Activated effector memory CD4-positive, alpha-beta T cell treated with anti-CD3 and anti-CD28 coated beads, Interleukin-2, amount 50 U/mL, for 16 hours (primary cell): Measurements from ENCODE around the gene NEK5.

Experiments
- DNase-seq: peaks from one replicate; pipeline ENCODE4 v3.0.0-alpha.2; 2020

NEK5 gene

GRCh38 chr13:52009946-52010345 is 118.9 kb downstream of the NEK5 start:
- DNase-seq, result no peak

GRCh38 chr13:52006523-52007245 is 122.2 kb downstream of the NEK5 start:
- no peak for DNase-seq

- DNase-seq, result no peak
These were observed 122.9 kb downstream of the NEK5 start for GRCh38 chr13:52005841-52006522.

GRCh38 chr13:52004511-52005170 is 124.2 kb downstream of the NEK5 start:
- DNase-seq, result no peak

GRCh38 chr13:52003541-52003940 is 125.3 kb downstream of the NEK5 start:
- DNase-seq, result no peak

- no peak for DNase-seq
These were observed 126.5 kb downstream of the NEK5 start for GRCh38 chr13:52002361-52002760.

GRCh38 chr13:52001120-52001731 is 127.6 kb downstream of the NEK5 start:
- no peak for DNase-seq

GRCh38 chr13:51999921-52000320 is 129.0 kb downstream of the NEK5 start:
- DNase-seq, result no peak

GRCh38 chr13:51999510-51999911 is 129.4 kb downstream of the NEK5 start:
- no peak for DNase-seq

GRCh38 chr13:51998723-51999509 is 130.0 kb downstream of the NEK5 start:
- DNase-seq, result no peak

- no peak for DNase-seq
These were observed 131.1 kb downstream of the NEK5 start for GRCh38 chr13:51997641-51998330.

- DNase-seq, result no peak
These were observed 131.7 kb downstream of the NEK5 start for GRCh38 chr13:51997186-51997585.

- DNase-seq, result no peak
These were observed 132.2 kb downstream of the NEK5 start for GRCh38 chr13:51996641-51997040.

- DNase-seq, result no peak
These were observed 133.0 kb downstream of the NEK5 start for GRCh38 chr13:51995677-51996551.

GRCh38 chr13:51993713-51994112 is 135.2 kb downstream of the NEK5 start:
- DNase-seq, result no peak

GRCh38 chr13:51988988-51989618 is 139.8 kb downstream of the NEK5 start:
- DNase-seq, result no peak
